Activated CD4-positive, alpha-beta T cell treated with anti-CD3 and anti-CD28 coated beads, Interleukin-2, amount 50 U/mL, for 4 hours (primary cell): ENCODE results near the gene MICAL2.

Experiments
- DNase-seq, 2 experiments: peaks; one replicate each; pipeline ENCODE4 v3.0.0-alpha.2; 2020

Gene MICAL2

GRCh38 chr11:12076840-12077534 is 33.4 kb upstream of the MICAL2 start:
- DNase-seq = no peak

- DNase-seq = no peak
Observed at GRCh38 chr11:12077535-12078280, 32.7 kb upstream of the MICAL2 start.

- no peak for DNase-seq
Observed at GRCh38 chr11:12079726-12080556, 30.4 kb upstream of the MICAL2 start.

GRCh38 chr11:12083380-12083779 is 27.0 kb upstream of the MICAL2 start:
- DNase-seq = no peak

GRCh38 chr11:12084256-12084655 is 26.1 kb upstream of the MICAL2 start:
- DNase-seq = no peak

- DNase-seq = no peak
Observed at GRCh38 chr11:12085371-12086251, 24.8 kb upstream of the MICAL2 start.

GRCh38 chr11:12086271-12087074 is 23.9 kb upstream of the MICAL2 start:
- DNase-seq = no peak

- peak in 1 of 2 experiments; percentile 13 for DNase-seq
Observed at GRCh38 chr11:12087075-12088004, 23.1 kb upstream of the MICAL2 start.

- no peak for DNase-seq
Observed at GRCh38 chr11:12088047-12088481, 22.3 kb upstream of the MICAL2 start.

- DNase-seq = no peak
Observed at GRCh38 chr11:12088531-12088930, 21.9 kb upstream of the MICAL2 start.

- no peak for DNase-seq
Observed at GRCh38 chr11:12089041-12089440, 21.3 kb upstream of the MICAL2 start.

GRCh38 chr11:12089473-12089872 is 20.9 kb upstream of the MICAL2 start:
- DNase-seq = no peak

GRCh38 chr11:12090061-12090591 is 20.3 kb upstream of the MICAL2 start:
- no peak for DNase-seq

GRCh38 chr11:12090761-12091258 is 19.6 kb upstream of the MICAL2 start:
- no peak for DNase-seq

GRCh38 chr11:12091956-12092558 is 18.3 kb upstream of the MICAL2 start:
- no peak for DNase-seq

- no peak for DNase-seq
Observed at GRCh38 chr11:12092714-12093113, 17.7 kb upstream of the MICAL2 start.

GRCh38 chr11:12094872-12095800 is 15.3 kb upstream of the MICAL2 start:
- DNase-seq = no peak

- DNase-seq = no peak
Observed at GRCh38 chr11:12097219-12097618, 13.2 kb upstream of the MICAL2 start.
